Measurements from ENCODE around the gene SYCN. TPM values are rescaled to one million over a fixed set of nuclear protein-coding genes. Genes with fewer than 3 reads are reported as not detected.

Gene SYCN
- total RNA-seq, 1 experiment from 2014 or later = not detected

DNA sequence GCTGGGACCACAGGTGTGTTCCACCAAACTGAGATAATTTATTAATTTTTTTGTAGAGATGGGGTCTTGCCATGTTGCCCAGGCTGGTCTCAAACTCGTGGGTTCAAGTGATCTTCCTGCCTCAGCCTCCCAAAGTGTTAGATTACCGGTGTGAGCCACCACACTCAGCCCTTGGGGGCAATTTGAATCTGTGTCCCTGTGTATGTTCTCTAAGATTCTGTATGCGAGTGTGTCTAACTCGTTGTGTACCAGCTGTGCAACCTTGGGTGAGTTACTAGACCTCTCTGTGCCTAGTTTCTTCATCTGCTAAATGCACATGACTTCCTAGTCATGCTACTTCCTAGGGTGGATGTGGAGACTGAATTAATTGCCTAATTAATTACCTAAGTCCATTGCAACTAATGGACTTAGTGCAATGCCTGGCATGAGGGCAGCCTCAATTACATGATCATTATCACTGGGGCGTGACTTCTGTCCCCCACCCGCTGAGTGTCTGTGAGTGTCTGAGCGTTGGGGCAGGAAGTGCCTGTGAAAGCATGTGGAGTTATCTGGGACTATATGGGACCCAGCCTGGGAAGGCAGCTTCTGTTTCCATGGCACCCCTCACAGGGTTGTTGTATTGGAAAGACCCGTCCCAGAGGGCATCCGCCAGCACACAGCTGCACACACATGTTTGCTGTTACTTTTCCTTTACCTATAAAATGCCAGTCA, 9.1 kb downstream of the SYCN start:
- no TSS peak for BruUV-seq (replicated peaks)
- H3K4me1 ChIP-seq = peaks cover 27% of the 10 kb centered on the region
- H3K27ac Mint-ChIP-seq (ENCODE audit: unreplicated experiment) = no peak overlapping the region

DNA sequence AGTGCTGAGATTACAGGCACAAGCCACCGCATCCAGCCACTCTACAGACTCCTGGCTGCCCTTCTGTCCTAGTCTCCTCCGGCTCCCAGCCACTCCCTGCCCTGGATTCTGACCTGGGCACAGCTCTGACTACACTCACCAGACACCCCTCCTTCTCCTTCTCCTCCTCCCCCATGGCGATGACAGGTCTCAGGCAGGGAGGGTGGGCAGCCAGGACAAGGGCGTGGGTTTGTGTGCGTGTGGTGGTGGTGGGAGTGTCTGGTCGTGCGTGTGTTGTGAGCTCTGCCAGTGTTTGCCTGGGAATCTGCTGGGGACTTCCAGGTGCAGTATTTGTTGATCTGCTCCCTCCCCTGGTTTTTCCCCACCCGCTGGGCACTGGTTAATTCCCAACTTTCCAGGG, 10.3 kb downstream of the SYCN start:
- ChIA-PET POLR2A (no interaction called here), CTCF (interaction anchor here (0.6 kb wide), 1 partner anchor 11 kb away, joined by 3 read pairs; no protein-coding TSS in a partner anchor)
- H3K4me1 Mint-ChIP-seq (ENCODE audit: low read depth, unreplicated experiment) = peaks cover 23% of the 10 kb centered on the region
- Histone ChIP-seq H3K4me1 (peaks cover 27% of the 10 kb centered on the region), H3K27me3 (replicated peaks; ENCODE audit: control insufficient read depth, insufficient read depth, low read length) (no peaks in the 10 kb centered on the region), H3K36me3 (ENCODE audit: control insufficient read depth, insufficient read depth, low read length) (no peaks in the 10 kb centered on the region), H3K4me3 (ENCODE audit: low read depth, low read length) (no peak overlapping the region), H3K9me3 (no peaks in the 10 kb centered on the region)
- H3K27ac Mint-ChIP-seq (ENCODE audit: unreplicated experiment) = peak overlapping the region; percentile 62
- H3K4me3 Mint-ChIP-seq (ENCODE audit: unreplicated experiment) = no peak overlapping the region
- TF ChIP-seq, protein P1, sequence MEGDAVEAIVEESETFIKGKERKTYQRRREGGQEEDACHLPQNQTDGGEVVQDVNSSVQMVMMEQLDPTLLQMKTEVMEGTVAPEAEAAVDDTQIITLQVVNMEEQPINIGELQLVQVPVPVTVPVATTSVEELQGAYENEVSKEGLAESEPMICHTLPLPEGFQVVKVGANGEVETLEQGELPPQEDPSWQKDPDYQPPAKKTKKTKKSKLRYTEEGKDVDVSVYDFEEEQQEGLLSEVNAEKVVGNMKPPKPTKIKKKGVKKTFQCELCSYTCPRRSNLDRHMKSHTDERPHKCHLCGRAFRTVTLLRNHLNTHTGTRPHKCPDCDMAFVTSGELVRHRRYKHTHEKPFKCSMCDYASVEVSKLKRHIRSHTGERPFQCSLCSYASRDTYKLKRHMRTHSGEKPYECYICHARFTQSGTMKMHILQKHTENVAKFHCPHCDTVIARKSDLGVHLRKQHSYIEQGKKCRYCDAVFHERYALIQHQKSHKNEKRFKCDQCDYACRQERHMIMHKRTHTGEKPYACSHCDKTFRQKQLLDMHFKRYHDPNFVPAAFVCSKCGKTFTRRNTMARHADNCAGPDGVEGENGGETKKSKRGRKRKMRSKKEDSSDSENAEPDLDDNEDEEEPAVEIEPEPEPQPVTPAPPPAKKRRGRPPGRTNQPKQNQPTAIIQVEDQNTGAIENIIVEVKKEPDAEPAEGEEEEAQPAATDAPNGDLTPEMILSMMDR (IDR thresholded peaks at IDR 0.05; ENCODE audit: insufficient read depth in 1 of 2, low read depth in 1 of 2, low read length in 1 of 2, severe bottlenecking in 1 of 2, unreplicated experiment in 1 of 2) = no peak
- intact Hi-C loops (cut with micrococcal nuclease; ENCODE audit: unreplicated experiment) = no loop called here
- DNase-seq = no peak
- no peaks in the 10 kb centered on the region for H3K9me3 Mint-ChIP-seq (ENCODE audit: unreplicated experiment)
- H3K36me3 Mint-ChIP-seq (ENCODE audit: insufficient read depth, unreplicated experiment) = peaks cover 5% of the 10 kb centered on the region
- H3K27me3 Mint-ChIP-seq (ENCODE audit: insufficient read depth, unreplicated experiment) = no peaks in the 10 kb centered on the region
- no TSS peak for BruUV-seq (replicated peaks)

More for the DNA sequence above, 9.1 kb downstream of the SYCN start:
- ChIA-PET CTCF (no interaction called here), POLR2A (no interaction called here)
- Mint-ChIP-seq H3K27me3 (ENCODE audit: insufficient read depth, unreplicated experiment) (no peaks in the 10 kb centered on the region), H3K4me3 (ENCODE audit: unreplicated experiment) (no peak overlapping the region), H3K9me3 (ENCODE audit: unreplicated experiment) (no peaks in the 10 kb centered on the region), H3K4me1 (ENCODE audit: low read depth, unreplicated experiment) (peaks cover 23% of the 10 kb centered on the region), H3K36me3 (ENCODE audit: insufficient read depth, unreplicated experiment) (no peaks in the 10 kb centered on the region)
- Histone ChIP-seq H3K9me3 (no peaks in the 10 kb centered on the region), H3K27me3 (replicated peaks; ENCODE audit: control insufficient read depth, insufficient read depth, low read length) (no peaks in the 10 kb centered on the region), H3K4me3 (ENCODE audit: low read depth, low read length) (no peak overlapping the region), H3K36me3 (ENCODE audit: control insufficient read depth, insufficient read depth, low read length) (no peaks in the 10 kb centered on the region)
- TF ChIP-seq, protein P1 (IDR thresholded peaks at IDR 0.05; ENCODE audit: insufficient read depth in 1 of 2, low read depth in 1 of 2, low read length in 1 of 2, severe bottlenecking in 1 of 2, unreplicated experiment in 1 of 2) = no peak
- intact Hi-C loops (cut with micrococcal nuclease; ENCODE audit: unreplicated experiment) = no loop called here
- no peak for DNase-seq

DNA sequence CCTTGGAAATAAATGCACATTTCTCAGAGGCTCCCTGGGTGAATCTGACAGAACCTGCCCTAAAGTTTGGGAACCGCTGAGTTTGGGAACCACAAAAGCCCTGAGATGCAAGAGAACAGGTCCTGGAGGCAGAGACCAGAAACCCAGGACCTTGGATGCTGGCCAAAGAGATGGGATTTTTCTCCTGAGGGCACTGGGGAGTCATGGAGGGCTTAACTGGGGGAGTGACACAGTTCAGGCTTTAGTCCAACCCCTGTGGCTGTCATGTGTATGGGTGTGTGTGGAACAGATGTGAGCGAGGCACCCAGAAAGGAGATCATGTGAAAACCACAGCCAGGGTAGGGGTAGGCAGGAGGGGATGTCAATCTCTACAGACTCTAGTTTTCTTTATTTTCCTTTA, 11.2 kb downstream of the SYCN start:
- BruUV-seq (replicated peaks) = no TSS peak
- peaks cover 22% of the 10 kb centered on the region for H3K4me1 ChIP-seq
- H3K36me3 ChIP-seq (ENCODE audit: control insufficient read depth, insufficient read depth, low read length) = no peaks in the 10 kb centered on the region
- ChIA-PET CTCF (no interaction called here), POLR2A (no interaction called here)
- H3K36me3 Mint-ChIP-seq (ENCODE audit: insufficient read depth, unreplicated experiment) = peaks cover 9% of the 10 kb centered on the region
- H3K27me3 ChIP-seq (replicated peaks; ENCODE audit: control insufficient read depth, insufficient read depth, low read length) = no peaks in the 10 kb centered on the region
- no peak for DNase-seq
- no peaks in the 10 kb centered on the region for H3K9me3 ChIP-seq
- peaks cover 23% of the 10 kb centered on the region for H3K4me1 Mint-ChIP-seq (ENCODE audit: low read depth, unreplicated experiment)
- H3K27ac Mint-ChIP-seq (ENCODE audit: unreplicated experiment) = no peak overlapping the region
- H3K4me3 Mint-ChIP-seq (ENCODE audit: unreplicated experiment) = no peak overlapping the region
- intact Hi-C loops (cut with micrococcal nuclease; ENCODE audit: unreplicated experiment) = no loop called here
- H3K4me3 ChIP-seq (ENCODE audit: low read depth, low read length) = no peak overlapping the region
- no peaks in the 10 kb centered on the region for H3K27me3 Mint-ChIP-seq (ENCODE audit: insufficient read depth, unreplicated experiment)
- no peaks in the 10 kb centered on the region for H3K9me3 Mint-ChIP-seq (ENCODE audit: unreplicated experiment)
- TF ChIP-seq, protein P1 (IDR thresholded peaks at IDR 0.05; ENCODE audit: insufficient read depth in 1 of 2, low read depth in 1 of 2, low read length in 1 of 2, severe bottlenecking in 1 of 2, unreplicated experiment in 1 of 2) = no peak

Data from Caco-2 (cell line).